ENCODE data around the gene DHRS11. TPM values are rescaled to one million over a fixed set of nuclear protein-coding genes. Genes with fewer than 3 reads are reported as not detected.

The DHRS11 gene
- total RNA-seq, 6 experiments from 2014 or later = 8.4 to 11.3 (median 10.6) TPM

DNA sequence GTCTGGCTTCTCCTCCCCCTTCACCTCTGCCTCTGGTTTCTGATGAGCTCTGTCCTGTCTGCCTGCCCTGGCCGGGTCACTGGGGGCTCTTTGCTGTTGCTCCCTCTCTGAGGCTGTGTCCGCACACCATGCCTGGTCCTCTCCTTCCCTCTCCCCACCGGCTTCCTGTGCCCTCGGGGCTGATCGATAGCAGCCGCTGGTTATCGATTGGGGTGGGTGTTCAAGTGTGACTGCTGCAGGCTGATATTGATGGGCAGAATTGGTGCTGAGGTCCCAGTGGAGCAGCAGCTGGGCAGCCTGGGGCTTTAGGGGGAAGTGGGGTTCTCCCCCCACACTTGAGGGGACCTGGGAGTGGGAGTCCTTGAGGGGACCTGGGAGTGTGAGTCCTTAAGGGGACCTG, 26.1 kb downstream of the DHRS11 start:
- no peak overlapping the region for H3K4me3 Mint-ChIP-seq
- no peak for DNase-seq
- TF ChIP-seq, protein P1, sequence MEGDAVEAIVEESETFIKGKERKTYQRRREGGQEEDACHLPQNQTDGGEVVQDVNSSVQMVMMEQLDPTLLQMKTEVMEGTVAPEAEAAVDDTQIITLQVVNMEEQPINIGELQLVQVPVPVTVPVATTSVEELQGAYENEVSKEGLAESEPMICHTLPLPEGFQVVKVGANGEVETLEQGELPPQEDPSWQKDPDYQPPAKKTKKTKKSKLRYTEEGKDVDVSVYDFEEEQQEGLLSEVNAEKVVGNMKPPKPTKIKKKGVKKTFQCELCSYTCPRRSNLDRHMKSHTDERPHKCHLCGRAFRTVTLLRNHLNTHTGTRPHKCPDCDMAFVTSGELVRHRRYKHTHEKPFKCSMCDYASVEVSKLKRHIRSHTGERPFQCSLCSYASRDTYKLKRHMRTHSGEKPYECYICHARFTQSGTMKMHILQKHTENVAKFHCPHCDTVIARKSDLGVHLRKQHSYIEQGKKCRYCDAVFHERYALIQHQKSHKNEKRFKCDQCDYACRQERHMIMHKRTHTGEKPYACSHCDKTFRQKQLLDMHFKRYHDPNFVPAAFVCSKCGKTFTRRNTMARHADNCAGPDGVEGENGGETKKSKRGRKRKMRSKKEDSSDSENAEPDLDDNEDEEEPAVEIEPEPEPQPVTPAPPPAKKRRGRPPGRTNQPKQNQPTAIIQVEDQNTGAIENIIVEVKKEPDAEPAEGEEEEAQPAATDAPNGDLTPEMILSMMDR (IDR thresholded peaks at IDR 0.05) = no peak
- H3K9me3 Mint-ChIP-seq = no peaks in the 10 kb centered on the region
- no peak overlapping the region for H3K27ac Mint-ChIP-seq
- peaks cover 8% of the 10 kb centered on the region for H3K27me3 Mint-ChIP-seq (ENCODE audit: insufficient read depth)
- H3K36me3 Mint-ChIP-seq (ENCODE audit: low read depth) = no peaks in the 10 kb centered on the region
- H3K4me1 Mint-ChIP-seq (ENCODE audit: low read depth) = no peaks in the 10 kb centered on the region

DNA sequence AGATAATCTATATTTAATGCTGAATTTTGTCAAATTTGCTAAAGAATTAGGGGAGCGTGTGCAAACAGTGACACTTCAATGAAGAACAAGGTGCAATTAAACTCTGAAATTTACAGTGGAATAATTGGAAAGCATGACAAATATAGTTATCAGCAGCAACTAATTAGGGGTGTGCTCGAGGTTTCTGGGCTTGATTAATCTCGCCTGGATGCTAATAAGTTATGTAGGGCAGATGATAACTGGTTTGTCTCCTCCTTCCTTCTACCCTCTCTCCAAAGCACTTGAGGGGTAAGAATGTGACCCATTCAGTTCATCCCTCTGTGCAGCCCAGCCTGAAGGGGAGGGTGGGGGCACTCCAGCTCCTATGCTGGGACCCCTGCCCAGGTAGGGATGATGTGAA, 31.6 kb downstream of the DHRS11 start:
- Mint-ChIP-seq H3K9me3 (no peaks in the 10 kb centered on the region), H3K27ac (no peak overlapping the region), H3K4me3 (no peak overlapping the region), H3K36me3 (ENCODE audit: low read depth) (no peaks in the 10 kb centered on the region), H3K27me3 (ENCODE audit: insufficient read depth) (peaks cover 12% of the 10 kb centered on the region), H3K4me1 (ENCODE audit: low read depth) (no peaks in the 10 kb centered on the region)
- no peak for DNase-seq
- TF ChIP-seq, protein P1 (IDR thresholded peaks at IDR 0.05) = no peak

DNA sequence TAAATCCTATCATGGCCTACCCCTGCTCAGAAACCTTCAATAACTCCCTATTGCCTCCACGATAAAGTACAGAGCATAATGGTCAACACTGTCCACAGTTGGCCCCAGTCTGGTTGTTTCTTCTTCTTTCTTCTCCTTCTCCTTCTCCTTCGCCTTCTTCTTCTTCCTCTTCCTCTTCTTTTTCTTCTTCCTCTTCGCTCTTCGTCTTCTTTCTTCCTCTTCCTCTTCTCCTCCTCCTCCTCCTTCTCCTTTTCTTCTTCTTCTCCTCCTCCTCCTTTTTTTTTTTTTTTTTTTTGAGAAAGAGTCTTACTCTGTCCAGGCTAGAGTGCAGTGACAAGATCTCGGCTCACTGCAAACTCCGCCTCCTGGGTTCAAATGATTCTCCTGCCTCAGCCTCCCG, 33.5 kb downstream of the DHRS11 start:
- no peaks in the 10 kb centered on the region for H3K9me3 Mint-ChIP-seq
- TF ChIP-seq, protein P1 (IDR thresholded peaks at IDR 0.05) = no peak

DNA sequence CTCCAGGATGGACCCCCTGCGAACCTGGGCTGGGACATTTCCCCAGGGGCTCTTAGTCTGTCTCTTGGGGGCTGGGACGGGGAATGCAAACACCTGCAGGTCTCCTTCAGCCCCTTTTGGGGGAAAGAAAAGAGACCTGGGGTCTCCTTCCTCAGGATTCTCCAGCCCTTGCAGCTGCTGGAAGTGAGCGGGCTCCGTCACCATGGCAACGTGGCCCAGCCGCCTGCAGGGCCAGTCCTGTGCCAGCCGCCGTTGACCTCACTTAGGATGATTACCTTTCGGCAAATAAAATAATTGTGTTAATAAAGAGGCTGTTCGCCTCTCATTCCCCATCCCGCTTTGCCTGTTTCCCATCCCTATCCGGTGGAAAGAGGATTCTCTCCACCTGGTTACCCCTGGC, 35.4 kb downstream of the DHRS11 start:
- Mint-ChIP-seq H3K36me3 (ENCODE audit: low read depth) (no peaks in the 10 kb centered on the region), H3K4me1 (ENCODE audit: low read depth) (no peaks in the 10 kb centered on the region), H3K4me3 (no peak overlapping the region), H3K27ac (no peak overlapping the region), H3K27me3 (ENCODE audit: insufficient read depth) (peaks cover 23% of the 10 kb centered on the region), H3K9me3 (no peaks in the 10 kb centered on the region)
- no peak for DNase-seq
- TF ChIP-seq, protein P1 (IDR thresholded peaks at IDR 0.05) = no peak

More for the DNA sequence above, 33.5 kb downstream of the DHRS11 start:
- DNase-seq = no peak
- Mint-ChIP-seq H3K27ac (no peak overlapping the region), H3K4me1 (ENCODE audit: low read depth) (no peaks in the 10 kb centered on the region), H3K4me3 (no peak overlapping the region), H3K27me3 (ENCODE audit: insufficient read depth) (peaks cover 10% of the 10 kb centered on the region), H3K36me3 (ENCODE audit: low read depth) (no peaks in the 10 kb centered on the region)

DNA sequence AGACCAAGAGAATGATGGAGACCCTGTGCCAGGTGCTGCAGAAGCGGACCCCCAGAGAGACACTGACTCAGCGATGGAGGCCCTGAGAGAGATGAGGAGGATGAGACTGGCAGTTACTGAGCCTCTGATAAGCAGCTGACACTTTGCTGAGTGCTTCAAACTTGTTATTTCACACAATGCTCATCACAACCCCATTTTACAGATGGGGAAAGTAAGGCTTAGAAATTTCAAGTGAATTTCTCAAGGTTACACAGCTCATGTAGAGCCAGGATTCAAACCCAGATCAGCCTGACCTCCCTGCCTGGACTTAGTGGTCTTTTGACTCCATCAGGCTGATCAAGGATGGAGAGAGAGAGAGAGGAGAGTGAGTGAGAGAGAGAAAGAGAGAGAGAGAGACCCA, 36.9 kb downstream of the DHRS11 start:
- no peak overlapping the region for H3K27ac Mint-ChIP-seq
- no peaks in the 10 kb centered on the region for H3K36me3 Mint-ChIP-seq (ENCODE audit: low read depth)
- H3K4me1 Mint-ChIP-seq (ENCODE audit: low read depth) = no peaks in the 10 kb centered on the region
- peaks cover 27% of the 10 kb centered on the region for H3K27me3 Mint-ChIP-seq (ENCODE audit: insufficient read depth)
- TF ChIP-seq, protein P1 (IDR thresholded peaks at IDR 0.05) = no peak
- H3K4me3 Mint-ChIP-seq = no peak overlapping the region
- DNase-seq = no peak
- no peaks in the 10 kb centered on the region for H3K9me3 Mint-ChIP-seq
